BLaER1 (cell line): Measurements from ENCODE around the gene OTULIN.

Experiments used
- H3K27ac ChIP-seq: shearing (Covaris generic); formaldehyde crosslinking; 2 replicates; pipeline ENCODE4 v1.8.1; 2022
- H3K27me3 ChIP-seq: shearing (Covaris generic); formaldehyde crosslinking; 2 replicates; pipeline ENCODE4 v1.8.1; 2022
- H3K36me3 ChIP-seq: shearing (Covaris generic); formaldehyde crosslinking; 2 replicates; pipeline ENCODE4 v1.8.1; 2022
- H3K4me1 ChIP-seq: shearing (Covaris generic); formaldehyde crosslinking; 2 replicates; pipeline ENCODE4 v1.8.1; 2022
- H3K4me2 ChIP-seq: shearing (Covaris generic); formaldehyde crosslinking; 2 replicates; pipeline ENCODE4 v1.8.1; 2022
- H3K4me3 ChIP-seq: shearing (Covaris generic); formaldehyde crosslinking; 2 replicates; pipeline ENCODE4 v1.8.1; 2022
- H3K9ac ChIP-seq: shearing (Covaris generic); formaldehyde crosslinking; 2 replicates; pipeline ENCODE4 v1.8.1; 2022
- H3K9me3 ChIP-seq: shearing (Covaris generic); formaldehyde crosslinking; 2 replicates; pipeline ENCODE4 v1.8.1; 2022
- H4K20me1 ChIP-seq: shearing (Covaris generic); formaldehyde crosslinking; 2 replicates; pipeline ENCODE4 v1.8.1; 2022
- Cebpa-rat ChIP-seq: shearing (Covaris generic); IDR thresholded peaks from 2 replicates; pipeline ENCODE4 v1.8.1; 2022

OTULIN gene

DNA sequence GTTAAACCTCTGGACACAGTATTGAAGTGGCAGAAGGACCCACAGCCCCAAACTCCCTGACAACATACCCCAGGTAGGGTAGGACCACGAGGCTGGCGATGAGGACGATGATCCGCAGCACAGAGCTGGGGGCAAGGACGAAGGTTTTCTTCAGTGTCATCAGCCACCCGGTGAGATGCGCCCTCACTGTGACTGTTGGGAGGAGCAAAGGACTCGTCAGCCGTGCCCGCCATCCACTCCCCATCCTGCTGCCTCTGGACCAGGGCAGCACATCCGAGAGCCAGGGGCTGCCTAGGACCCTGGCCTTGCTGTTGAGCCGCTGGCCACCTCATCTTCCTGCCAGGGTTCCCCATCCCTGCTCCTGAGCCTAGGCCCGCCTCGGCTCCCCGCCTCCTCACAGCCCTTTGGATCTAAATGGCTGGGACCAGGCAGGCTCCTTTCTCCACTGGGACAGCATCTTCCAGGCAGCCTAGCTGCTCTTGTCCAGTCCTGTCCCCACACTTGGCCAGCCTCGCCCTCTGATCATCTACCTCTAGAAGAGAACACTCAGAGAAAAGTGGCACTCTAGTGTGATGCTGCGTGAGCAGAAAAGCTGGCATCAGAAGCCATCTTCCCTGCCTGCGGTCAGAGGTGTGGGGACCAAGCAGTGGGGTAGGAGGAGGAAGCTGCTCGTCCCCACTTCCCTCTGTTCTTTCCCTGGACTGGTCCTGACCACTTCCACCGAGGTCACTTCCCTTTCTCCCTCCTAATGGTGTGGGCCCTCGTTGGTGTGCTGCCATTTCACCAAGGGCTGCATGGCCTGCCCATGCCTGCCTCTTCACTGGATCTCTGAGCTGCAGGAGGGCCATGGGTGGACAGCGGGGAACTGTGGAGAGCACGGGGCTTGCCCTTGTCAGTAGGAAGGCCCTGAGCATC lies 49.2 kb downstream of the OTULIN start:
- peak overlapping the region; percentile 26; the same call in 1 of the 2 replicates for H3K27ac ChIP-seq
- H3K36me3 ChIP-seq = peaks cover 98% of the 10 kb centered on the region
- no peak overlapping the region for H3K4me2 ChIP-seq

GRCh38 chr5:14714706-14715105 lies 50.2 kb downstream of the OTULIN start:
- Histone ChIP-seq H3K4me2 (no peak overlapping the region), H3K27me3 (no peaks in the 10 kb centered on the region), H3K27ac (no peak overlapping the region), H3K9ac (no peak overlapping the region), H3K9me3 (no peaks in the 10 kb centered on the region), H3K4me3 (no peak overlapping the region), H3K4me1 (0 out of 2 replicates have a peak, but pooled peaks cover 3% of the 10 kb centered on the region), H3K36me3 (peaks cover 98% of the 10 kb centered on the region), H4K20me1 (no peaks in the 10 kb centered on the region)
- no peak for TF ChIP-seq Cebpa-rat

More for the DNA sequence above, 49.2 kb downstream of the OTULIN start:
- no peak for TF ChIP-seq Cebpa-rat
- Histone ChIP-seq H4K20me1 (no peaks in the 10 kb centered on the region), H3K9ac (no peak overlapping the region), H3K4me3 (no peak overlapping the region), H3K27me3 (no peaks in the 10 kb centered on the region), H3K4me1 (peaks cover 7% of the 10 kb centered on the region), H3K9me3 (no peaks in the 10 kb centered on the region)

GRCh38 chr5:14715481-14715880 lies 51.0 kb downstream of the OTULIN start:
- Histone ChIP-seq H3K36me3 (peaks cover 91% of the 10 kb centered on the region), H3K9me3 (no peaks in the 10 kb centered on the region)
- no peak for TF ChIP-seq Cebpa-rat

GRCh38 chr5:14716755-14717752 lies 52.5 kb downstream of the OTULIN start:
- Histone ChIP-seq H3K4me3 (no peak overlapping the region), H3K36me3 (peaks cover 85% of the 10 kb centered on the region), H3K27me3 (no peaks in the 10 kb centered on the region), H3K9me3 (no peaks in the 10 kb centered on the region), H3K27ac (no peak overlapping the region), H3K4me1 (0 out of 2 replicates have a peak, but pooled peaks cover 3% of the 10 kb centered on the region), H3K4me2 (no peak overlapping the region), H3K9ac (no peak overlapping the region), H4K20me1 (no peaks in the 10 kb centered on the region)
- TF ChIP-seq Cebpa-rat = no peak

More at GRCh38 chr5:14715481-14715880, 51.0 kb downstream of the OTULIN start:
- H4K20me1 ChIP-seq = no peaks in the 10 kb centered on the region
- no peak overlapping the region for H3K4me3 ChIP-seq
- no peaks in the 10 kb centered on the region for H3K27me3 ChIP-seq
- no peak overlapping the region for H3K4me2 ChIP-seq
- H3K9ac ChIP-seq = no peak overlapping the region
- H3K27ac ChIP-seq = no peak overlapping the region
- 0 out of 2 replicates have a peak, but pooled peaks cover 3% of the 10 kb centered on the region for H3K4me1 ChIP-seq

- Histone ChIP-seq H3K4me2 (no peak overlapping the region), H3K9me3 (no peaks in the 10 kb centered on the region), H4K20me1 (no peaks in the 10 kb centered on the region), H3K4me3 (no peak overlapping the region), H3K27me3 (no peaks in the 10 kb centered on the region), H3K9ac (no peak overlapping the region), H3K4me1 (peaks cover 3% of the 10 kb centered on the region; the same call in 1 of the 2 replicates), H3K36me3 (peaks cover 75% of the 10 kb centered on the region), H3K27ac (no peak overlapping the region)
- TF ChIP-seq Cebpa-rat = no peak
These were observed 54.3 kb downstream of the OTULIN start for GRCh38 chr5:14718778-14719177.

- no peaks in the 10 kb centered on the region for H3K27me3 ChIP-seq
- no peaks in the 10 kb centered on the region for H3K9me3 ChIP-seq
- peaks cover 18% of the 10 kb centered on the region for H3K4me1 ChIP-seq
- H4K20me1 ChIP-seq = no peaks in the 10 kb centered on the region
- no peak overlapping the region for H3K27ac ChIP-seq
- TF ChIP-seq Cebpa-rat = no peak
- H3K9ac ChIP-seq = no peak overlapping the region
- no peak overlapping the region for H3K4me2 ChIP-seq
- peaks cover 64% of the 10 kb centered on the region for H3K36me3 ChIP-seq
- no peak overlapping the region for H3K4me3 ChIP-seq
These were observed 55.9 kb downstream of the OTULIN start for GRCh38 chr5:14720236-14720923.

DNA sequence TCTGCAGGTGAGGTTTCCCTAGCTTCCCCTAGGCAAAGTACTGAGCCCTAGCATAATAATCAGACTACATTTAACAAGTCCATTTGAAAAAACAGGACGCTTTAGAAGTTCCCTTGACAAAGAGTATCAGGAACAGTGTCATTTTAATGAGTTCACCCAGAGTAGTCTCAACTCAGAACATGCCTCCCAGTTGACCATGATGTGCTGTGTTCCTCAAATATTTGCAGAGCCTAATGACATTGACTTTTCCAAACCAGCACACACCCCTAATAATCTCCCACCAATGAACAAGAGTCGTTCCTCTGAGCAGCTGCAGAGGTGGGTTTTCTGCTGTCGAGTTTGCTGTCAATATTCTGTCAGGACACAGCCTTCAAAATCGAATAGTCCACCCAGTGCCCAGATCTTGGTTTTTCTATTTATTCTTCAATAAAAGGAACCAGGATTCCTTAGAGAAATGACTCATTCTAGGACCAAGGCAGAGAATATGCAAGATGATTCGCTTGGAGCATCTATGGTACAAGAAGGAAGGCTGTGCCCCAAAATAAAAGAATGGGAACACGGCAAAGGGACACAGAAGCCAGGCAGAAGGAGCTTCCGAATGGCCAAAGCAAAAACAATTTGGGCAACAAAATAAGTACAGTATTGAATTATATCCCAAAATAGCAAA lies 57.6 kb downstream of the OTULIN start:
- no peaks in the 10 kb centered on the region for H3K27me3 ChIP-seq
- H3K4me1 ChIP-seq = peaks cover 15% of the 10 kb centered on the region
- TF ChIP-seq Cebpa-rat = no peak
- no peaks in the 10 kb centered on the region for H3K9me3 ChIP-seq
- no peak overlapping the region for H3K4me3 ChIP-seq
- H3K27ac ChIP-seq = no peak overlapping the region
- H4K20me1 ChIP-seq = no peaks in the 10 kb centered on the region
- no peak overlapping the region for H3K9ac ChIP-seq
- no peak overlapping the region for H3K4me2 ChIP-seq
- peaks cover 56% of the 10 kb centered on the region for H3K36me3 ChIP-seq

DNA sequence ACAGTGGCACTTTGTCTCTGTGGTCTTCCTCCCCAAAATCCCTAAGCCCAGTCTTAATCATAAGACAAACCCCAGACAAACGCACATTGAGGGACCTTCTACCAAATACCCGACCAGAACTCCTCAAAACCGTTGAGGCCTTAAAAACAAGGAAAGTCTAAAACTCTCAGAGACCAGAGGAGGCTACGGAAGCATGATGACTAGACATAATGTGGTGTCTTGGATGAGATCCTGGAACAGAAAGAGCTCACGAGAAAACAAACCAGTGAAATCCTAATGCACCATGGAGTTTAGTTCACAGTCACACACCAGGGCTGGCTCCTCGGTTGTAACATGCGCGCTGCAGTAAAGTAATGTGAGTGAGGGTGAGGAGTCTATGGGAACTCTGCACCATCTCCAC lies 58.4 kb downstream of the OTULIN start:
- Histone ChIP-seq H3K9me3 (no peaks in the 10 kb centered on the region), H3K27me3 (no peaks in the 10 kb centered on the region), H4K20me1 (no peaks in the 10 kb centered on the region), H3K4me2 (no peak overlapping the region), H3K4me1 (peaks cover 15% of the 10 kb centered on the region), H3K9ac (no peak overlapping the region), H3K36me3 (peaks cover 48% of the 10 kb centered on the region), H3K4me3 (no peak overlapping the region), H3K27ac (no peak overlapping the region)
- no peak for TF ChIP-seq Cebpa-rat

DNA sequence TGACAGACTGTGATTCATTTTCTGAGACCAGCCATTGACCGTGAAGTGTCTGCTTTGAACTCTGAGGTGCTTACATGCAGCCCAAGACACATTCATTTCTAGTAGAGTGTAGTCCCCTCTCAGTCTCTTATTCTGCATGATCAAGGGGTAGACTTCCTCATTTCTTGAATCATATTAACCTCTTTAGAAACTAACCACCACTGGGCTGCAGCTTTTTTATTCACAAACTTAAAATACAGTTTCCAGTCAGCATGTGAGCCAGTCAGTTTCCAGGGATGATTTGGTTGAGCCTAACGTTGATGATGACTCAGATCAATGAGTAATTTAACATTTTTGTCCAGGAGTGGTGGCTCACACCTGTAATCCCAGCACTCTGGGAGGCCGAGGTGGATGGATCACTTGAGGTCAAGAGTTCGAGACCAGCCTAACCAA lies 59.2 kb downstream of the OTULIN start:
- peaks cover 40% of the 10 kb centered on the region for H3K36me3 ChIP-seq
- no peaks in the 10 kb centered on the region for H3K9me3 ChIP-seq
- no peaks in the 10 kb centered on the region for H4K20me1 ChIP-seq
- no peak overlapping the region for H3K27ac ChIP-seq
- H3K4me1 ChIP-seq = peaks cover 15% of the 10 kb centered on the region
- no peaks in the 10 kb centered on the region for H3K27me3 ChIP-seq
- TF ChIP-seq Cebpa-rat = no peak
- no peak overlapping the region for H3K4me2 ChIP-seq
- H3K9ac ChIP-seq = no peak overlapping the region
- no peak overlapping the region for H3K4me3 ChIP-seq
